IPS-15b (cell line): ENCODE results near the gene NOD1.

Experiments used
- H3K27me3 ChIP-seq: one replicate; pipeline ENCODE4 v1.6.1; 2013; ENCODE audit warnings: low read length; ENCODE audit not compliant: control insufficient read depth, insufficient read depth
- H3K36me3 ChIP-seq: one replicate; pipeline ENCODE4 v1.6.1; 2013; ENCODE audit warnings: low read length; ENCODE audit not compliant: control insufficient read depth, insufficient read depth
- H3K4me1 ChIP-seq: one replicate; pipeline ENCODE4 v1.6.1; 2013; ENCODE audit warnings: mild to moderate bottlenecking, low read length; ENCODE audit not compliant: control insufficient read depth, insufficient read depth
- H3K4me3 ChIP-seq: one replicate; pipeline ENCODE4 v1.5.1; 2013; ENCODE audit warnings: low read depth, low read length
- H3K9ac ChIP-seq: one replicate; pipeline ENCODE4 v1.6.1; 2013; ENCODE audit warnings: low read depth, mild to moderate bottlenecking, low read length
- H3K9me3 ChIP-seq: one replicate; pipeline ENCODE4 v1.6.1; 2013; ENCODE audit warnings: mild to moderate bottlenecking, low read length; ENCODE audit not compliant: control insufficient read depth, insufficient read depth

Gene NOD1

GRCh38 chr7:30474485-30474884 is 4.1 kb downstream of the NOD1 start:
- H3K4me1 ChIP-seq: peaks cover 2% of the 10 kb centered on the region
- H3K36me3 ChIP-seq: no peaks in the 10 kb centered on the region
- no peak overlapping the region for H3K4me3 ChIP-seq
- no peaks in the 10 kb centered on the region for H3K9me3 ChIP-seq
- peaks cover 5% of the 10 kb centered on the region for H3K27me3 ChIP-seq
- H3K9ac ChIP-seq: no peak overlapping the region

GRCh38 chr7:30473903-30474302 is 4.7 kb downstream of the NOD1 start:
- no peak overlapping the region for H3K4me3 ChIP-seq
- H3K9ac ChIP-seq: no peak overlapping the region
- peaks cover 5% of the 10 kb centered on the region for H3K27me3 ChIP-seq
- H3K9me3 ChIP-seq: no peaks in the 10 kb centered on the region
- peaks cover 6% of the 10 kb centered on the region for H3K4me1 ChIP-seq
- no peaks in the 10 kb centered on the region for H3K36me3 ChIP-seq

- H3K9me3 ChIP-seq: no peaks in the 10 kb centered on the region
Observed at GRCh38 chr7:30472784-30473775, 5.5 kb downstream of the NOD1 start.

GRCh38 chr7:30472081-30472783 is 6.4 kb downstream of the NOD1 start:
- no peak overlapping the region for H3K4me3 ChIP-seq
- H3K36me3 ChIP-seq: no peaks in the 10 kb centered on the region
- no peaks in the 10 kb centered on the region for H3K27me3 ChIP-seq
- H3K9ac ChIP-seq: no peak overlapping the region
- H3K9me3 ChIP-seq: no peaks in the 10 kb centered on the region
- H3K4me1 ChIP-seq: peaks cover 11% of the 10 kb centered on the region

More at GRCh38 chr7:30472784-30473775, 5.5 kb downstream of the NOD1 start:
- no peaks in the 10 kb centered on the region for H3K36me3 ChIP-seq
- H3K9ac ChIP-seq: no peak overlapping the region
- no peak overlapping the region for H3K4me3 ChIP-seq
- H3K27me3 ChIP-seq: peaks cover 4% of the 10 kb centered on the region
- peaks cover 11% of the 10 kb centered on the region for H3K4me1 ChIP-seq

- Histone ChIP-seq H3K4me3 (no peak overlapping the region), H3K4me1 (peaks cover 11% of the 10 kb centered on the region), H3K27me3 (no peaks in the 10 kb centered on the region), H3K9ac (no peak overlapping the region), H3K9me3 (no peaks in the 10 kb centered on the region), H3K36me3 (no peaks in the 10 kb centered on the region)
Observed at GRCh38 chr7:30471205-30471604, 7.4 kb downstream of the NOD1 start.

GRCh38 chr7:30470771-30471170 is 7.8 kb downstream of the NOD1 start:
- H3K27me3 ChIP-seq: no peaks in the 10 kb centered on the region
- H3K4me3 ChIP-seq: no peak overlapping the region
- H3K9me3 ChIP-seq: no peaks in the 10 kb centered on the region
- H3K9ac ChIP-seq: no peak overlapping the region
- H3K4me1 ChIP-seq: peaks cover 11% of the 10 kb centered on the region
- no peaks in the 10 kb centered on the region for H3K36me3 ChIP-seq

- peaks cover 11% of the 10 kb centered on the region for H3K4me1 ChIP-seq
- H3K4me3 ChIP-seq: no peak overlapping the region
- H3K9ac ChIP-seq: no peak overlapping the region
- no peaks in the 10 kb centered on the region for H3K9me3 ChIP-seq
- H3K27me3 ChIP-seq: no peaks in the 10 kb centered on the region
- no peaks in the 10 kb centered on the region for H3K36me3 ChIP-seq
Observed at GRCh38 chr7:30470163-30470770, 8.3 kb downstream of the NOD1 start.

GRCh38 chr7:30469303-30469702 is 9.3 kb downstream of the NOD1 start:
- H3K9ac ChIP-seq: no peak overlapping the region
- H3K27me3 ChIP-seq: no peaks in the 10 kb centered on the region
- no peaks in the 10 kb centered on the region for H3K36me3 ChIP-seq
- peaks cover 11% of the 10 kb centered on the region for H3K4me1 ChIP-seq
- H3K4me3 ChIP-seq: no peak overlapping the region
- H3K9me3 ChIP-seq: no peaks in the 10 kb centered on the region

GRCh38 chr7:30468791-30469190 is 9.8 kb downstream of the NOD1 start:
- Histone ChIP-seq H3K4me3 (no peak overlapping the region), H3K27me3 (no peaks in the 10 kb centered on the region), H3K9ac (no peak overlapping the region), H3K36me3 (no peaks in the 10 kb centered on the region), H3K9me3 (no peaks in the 10 kb centered on the region), H3K4me1 (peaks cover 11% of the 10 kb centered on the region)

GRCh38 chr7:30468041-30468440 is 10.5 kb downstream of the NOD1 start:
- Histone ChIP-seq H3K4me1 (peaks cover 11% of the 10 kb centered on the region), H3K9ac (no peak overlapping the region), H3K27me3 (no peaks in the 10 kb centered on the region), H3K9me3 (no peaks in the 10 kb centered on the region), H3K4me3 (no peak overlapping the region), H3K36me3 (no peaks in the 10 kb centered on the region)

GRCh38 chr7:30467271-30467670 is 11.3 kb downstream of the NOD1 start:
- peaks cover 11% of the 10 kb centered on the region for H3K4me1 ChIP-seq
- no peak overlapping the region for H3K9ac ChIP-seq
- no peaks in the 10 kb centered on the region for H3K9me3 ChIP-seq
- H3K36me3 ChIP-seq: no peaks in the 10 kb centered on the region
- H3K27me3 ChIP-seq: no peaks in the 10 kb centered on the region
- no peak overlapping the region for H3K4me3 ChIP-seq
